ACHN (cell line): ENCODE results near the gene HOXB1.
"Not testable (repeated sequence)": the region's sequence is repeated elsewhere in the genome, so short reads cannot be mapped to it uniquely, and the experiment has no call there.

Experiments
- DNase-seq: peaks from one replicate; pipeline ENCODE4 v3.0.0-alpha.2; 2015
- in situ Hi-C: cut with HindIII; loops from 2 replicates; pipeline ENCODE4 v1.10.0; 2017; ENCODE audit warnings: low sequenced_read_pairs, low pct_ligation_motif_present, low pct_unique_long_range_greater_than_20kb

The HOXB1 gene

DNA sequence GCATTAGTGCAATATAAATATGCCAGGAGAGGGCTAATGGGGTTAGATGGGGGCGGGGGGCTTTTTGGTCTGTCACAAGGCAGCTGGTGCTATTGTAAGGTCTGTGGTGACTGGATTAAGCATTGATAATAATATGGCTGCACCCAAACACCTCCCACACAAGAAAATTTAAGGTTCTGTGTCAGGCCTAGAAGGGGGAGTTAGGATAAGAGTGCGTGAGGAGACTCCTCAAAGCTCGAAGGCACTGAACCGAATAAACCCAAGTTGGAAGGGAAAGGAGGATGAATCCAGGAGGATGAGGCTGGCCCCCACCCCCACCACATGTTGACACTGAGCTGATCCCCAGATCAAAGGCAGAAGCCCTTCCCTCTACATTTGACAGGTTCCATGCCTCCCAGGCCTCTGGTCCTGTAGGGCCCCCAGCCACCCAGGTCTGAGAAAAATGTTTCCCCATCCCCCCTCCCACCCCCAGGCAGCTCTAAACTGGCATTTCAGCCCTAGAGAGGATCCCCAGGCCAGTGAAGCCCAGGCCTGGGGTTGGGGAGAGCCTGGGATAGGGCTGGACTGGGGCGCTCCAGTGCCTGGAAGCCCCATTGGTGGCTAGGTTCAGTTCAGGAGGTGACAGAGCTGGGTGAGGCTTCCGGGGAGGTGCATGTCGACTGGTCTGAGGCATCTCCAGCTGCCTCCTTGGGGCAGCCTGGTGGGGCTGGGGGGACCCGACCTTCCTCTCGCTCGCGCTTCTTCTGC, 1.7 kb downstream of the HOXB1 start:
- no peak for DNase-seq
- in situ Hi-C loops, result no loop called here

DNA sequence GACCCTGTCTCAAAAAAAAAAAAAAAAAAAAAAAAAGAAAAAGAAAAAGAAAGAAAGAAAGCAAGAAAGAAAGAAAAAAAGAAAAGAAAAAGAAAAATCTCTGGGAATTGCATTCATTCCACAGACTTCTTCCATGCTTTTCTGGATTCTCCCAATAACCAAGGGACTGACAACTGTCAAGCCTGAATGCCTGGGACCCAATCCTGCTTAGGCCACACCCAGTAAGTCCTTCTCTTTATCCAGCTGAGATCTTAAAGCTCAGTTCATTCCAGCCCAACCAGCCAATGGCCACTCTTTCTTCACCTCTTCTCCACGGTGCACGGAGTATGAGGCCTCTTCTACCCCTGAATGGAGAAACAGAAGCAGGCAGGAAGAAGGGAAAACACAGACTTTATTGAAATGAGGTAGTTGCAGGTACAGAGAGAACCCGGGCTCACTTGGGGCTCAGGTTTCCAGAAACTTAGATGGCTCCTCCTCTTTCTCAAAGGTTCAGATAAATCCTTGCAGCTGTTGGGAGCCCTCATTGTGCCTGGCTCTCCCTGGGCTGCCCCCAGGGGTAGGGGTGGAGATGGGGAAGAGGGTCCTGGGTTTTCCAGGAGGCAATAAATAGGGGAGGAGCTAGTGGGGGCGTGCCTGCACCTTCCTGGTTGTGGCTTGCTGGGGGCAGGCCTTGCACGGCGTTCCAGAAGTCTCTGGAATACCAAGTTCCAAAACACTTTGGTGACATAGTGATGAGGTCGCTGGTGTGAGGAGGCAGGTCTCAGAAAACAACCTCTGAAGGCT, 2.5 kb downstream of the HOXB1 start:
- in situ Hi-C loops, result no loop called here
- no peak for DNase-seq

DNA sequence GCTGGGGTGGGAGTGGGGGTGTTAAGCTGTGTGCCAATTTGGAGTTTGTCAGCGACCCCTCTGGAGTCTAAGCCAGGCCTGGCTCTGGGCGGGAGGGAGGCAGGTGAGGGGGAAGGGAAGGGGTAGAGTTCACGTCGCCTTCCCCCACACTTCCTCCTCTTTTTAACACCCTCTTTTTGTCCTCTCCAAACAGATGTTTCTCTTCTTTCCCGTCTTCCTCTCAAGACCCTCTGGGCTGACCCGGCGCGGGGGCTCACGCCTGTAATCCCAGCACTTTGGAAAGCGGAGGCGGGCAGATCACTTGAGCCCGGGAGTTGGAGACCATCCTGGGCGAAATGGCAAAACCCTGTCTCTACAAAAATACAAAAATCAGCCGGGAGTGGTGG, 3.3 kb downstream of the HOXB1 start:
- in situ Hi-C loops, result no loop called here
- no peak for DNase-seq

DNA sequence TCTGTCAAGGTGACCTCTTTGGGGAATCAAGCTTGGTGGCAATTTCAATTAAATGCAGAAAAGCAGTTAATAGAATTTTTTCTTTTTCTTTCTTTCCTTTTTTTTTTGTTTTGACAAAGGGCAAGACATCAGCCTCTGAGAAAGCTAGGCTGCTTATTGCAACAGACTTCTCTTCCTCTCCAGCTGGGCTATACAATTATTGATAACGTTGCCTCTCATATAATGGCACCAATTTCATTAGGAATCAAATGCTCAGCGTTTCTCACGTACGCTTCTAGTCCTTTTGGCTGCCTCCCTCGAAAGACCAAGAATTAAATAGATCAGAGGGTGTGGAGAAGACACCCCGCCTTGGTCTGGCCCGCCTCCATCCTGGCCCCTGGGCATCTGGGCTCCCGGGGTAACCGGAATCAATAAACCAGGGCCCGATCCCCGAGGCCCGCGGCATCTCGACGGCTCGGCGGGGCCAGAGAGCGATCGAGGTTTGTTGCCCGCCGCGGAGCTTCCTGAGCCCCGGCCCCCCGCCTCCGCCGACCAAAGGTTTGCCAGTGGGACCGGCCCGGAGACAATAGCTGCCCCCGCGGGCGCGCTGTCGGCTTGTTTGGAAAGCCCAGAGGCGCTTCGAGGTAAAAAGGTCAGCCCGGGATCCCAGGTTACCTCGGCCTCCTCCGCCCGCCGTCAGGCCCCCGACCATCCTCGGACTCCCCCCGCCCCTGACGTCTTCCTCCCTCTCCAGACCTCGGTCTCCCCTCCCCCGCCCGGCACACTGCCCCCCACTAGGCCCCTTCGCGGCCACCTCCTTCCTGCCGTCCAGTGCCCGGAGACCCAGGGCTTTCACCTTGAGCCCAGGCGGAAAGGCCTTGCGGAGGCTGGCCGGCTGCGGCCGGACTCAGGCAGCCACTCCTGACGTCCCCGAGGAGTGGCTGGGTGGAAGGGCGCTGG, 3.9 kb downstream of the HOXB1 start:
- no peak for DNase-seq

DNA sequence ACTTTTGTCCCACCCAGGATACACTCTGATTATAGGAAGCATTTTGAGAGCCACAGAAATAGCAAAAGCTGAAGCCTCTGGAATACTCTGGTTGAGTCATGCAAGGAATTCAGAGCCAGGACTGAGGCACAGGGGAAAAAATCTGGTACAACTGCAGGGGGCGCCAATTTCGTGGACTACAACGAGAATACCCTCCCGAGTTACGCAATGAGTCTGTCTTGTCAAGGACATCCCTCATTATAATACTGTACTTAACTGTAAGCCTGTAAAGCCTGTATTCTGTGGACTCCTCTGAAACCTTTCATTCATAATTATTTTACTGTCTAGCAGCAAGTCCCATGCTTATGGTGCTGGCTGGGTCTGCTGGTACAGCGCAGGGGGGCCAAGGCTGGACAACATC, 7.8 kb downstream of the HOXB1 start:
- DNase-seq, result no peak
- in situ Hi-C loops, result no loop called here

More for the DNA sequence above, 3.9 kb downstream of the HOXB1 start:
- in situ Hi-C loops, result no loop called here

DNA sequence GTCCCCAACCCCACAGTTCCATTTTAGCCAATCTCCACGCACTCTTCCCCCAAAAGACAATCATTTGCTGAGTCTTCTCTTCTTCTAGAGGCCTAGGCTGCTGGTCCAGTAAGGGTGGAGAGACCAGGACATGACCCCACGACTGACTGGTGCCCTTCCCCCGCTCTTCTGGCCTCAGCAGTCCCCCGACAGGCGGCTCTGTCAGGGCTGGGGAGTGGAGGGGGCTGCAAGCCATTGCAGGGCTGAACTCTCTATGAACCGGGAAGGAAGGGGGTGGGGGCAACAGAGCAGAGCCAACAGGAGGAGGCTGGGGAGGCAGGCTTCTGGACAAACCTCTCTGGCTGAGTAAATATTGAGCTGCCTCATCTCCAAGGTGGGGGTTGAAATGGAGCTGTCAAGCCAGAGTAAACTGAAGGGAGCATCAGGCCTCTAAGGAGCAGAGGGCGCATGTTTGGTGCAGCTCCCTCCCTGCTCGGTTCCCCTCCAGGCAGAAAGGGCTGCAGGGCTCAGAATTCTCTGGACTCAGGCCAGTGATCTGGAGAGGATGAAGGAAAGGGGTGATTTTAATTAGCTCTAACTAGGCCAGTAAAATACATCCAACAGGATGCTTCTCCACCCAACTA, 8.7 kb downstream of the HOXB1 start:
- DNase-seq, result no peak
- in situ Hi-C loops, result no loop called here

DNA sequence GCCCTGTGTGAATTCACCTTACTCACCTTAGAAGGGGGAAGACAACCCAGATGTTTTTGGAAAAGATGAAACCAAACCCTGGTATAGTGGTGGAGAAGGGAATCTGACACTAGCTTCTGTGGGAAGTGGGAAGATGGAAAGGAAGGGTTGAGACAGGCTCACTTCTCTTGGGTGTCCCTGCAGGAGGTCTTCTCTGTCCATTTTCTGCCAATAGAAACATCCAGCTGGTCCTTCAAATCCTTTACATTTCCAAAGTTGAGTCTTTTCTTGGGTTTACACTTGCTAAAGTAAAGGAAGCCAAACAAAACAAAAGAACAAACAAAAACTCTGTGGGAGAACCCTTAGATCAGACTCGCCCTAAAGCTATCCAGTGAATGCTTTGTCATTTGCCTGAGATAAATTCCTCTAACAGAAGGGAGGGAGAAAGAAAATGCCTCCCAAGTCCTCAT, 10.2 kb downstream of the HOXB1 start:
- DNase-seq, result no peak
- in situ Hi-C loops, result no loop called here

DNA sequence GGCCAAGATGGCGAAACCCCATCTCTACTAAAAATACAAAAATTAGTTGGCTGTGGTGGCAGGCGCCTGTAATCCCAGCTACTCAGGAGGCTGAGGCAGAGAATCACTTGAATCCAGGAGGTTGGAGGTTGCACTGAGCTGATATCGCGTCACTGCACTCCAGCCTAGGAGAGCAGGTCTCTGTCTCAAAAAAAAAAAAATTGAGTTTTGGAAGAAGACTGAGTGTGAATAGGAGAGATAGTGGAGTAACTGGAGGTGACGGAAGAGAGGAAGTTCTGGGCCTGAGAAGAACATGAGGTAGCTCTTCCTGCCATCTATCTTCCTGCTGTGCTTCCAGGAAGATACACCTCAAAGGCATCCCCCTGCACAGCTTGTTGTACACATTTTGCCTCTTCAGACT, 11.4 kb downstream of the HOXB1 start:
- in situ Hi-C loops, result no loop called here
- no peak for DNase-seq

DNA sequence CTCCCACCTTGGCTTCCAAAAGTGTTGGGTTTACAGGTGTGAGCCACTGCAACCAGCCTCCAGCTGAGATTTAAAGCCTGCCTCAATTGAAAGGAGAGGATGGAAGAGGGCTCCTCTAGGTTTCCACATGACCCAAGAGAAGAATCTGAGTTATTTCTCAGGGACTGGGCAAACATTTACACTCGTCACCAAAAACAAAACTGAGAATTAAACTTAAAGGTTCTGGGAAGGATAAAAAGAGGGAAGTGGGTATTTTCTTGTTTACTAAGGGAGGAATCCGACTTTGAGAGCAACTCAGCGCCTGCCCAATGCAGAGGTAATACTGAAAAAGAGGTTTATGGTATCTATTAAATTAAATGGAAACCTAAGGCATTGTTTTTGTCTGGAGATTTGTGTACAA, 13.3 kb downstream of the HOXB1 start:
- DNase-seq, result no peak
- in situ Hi-C loops, result no loop called here

DNA sequence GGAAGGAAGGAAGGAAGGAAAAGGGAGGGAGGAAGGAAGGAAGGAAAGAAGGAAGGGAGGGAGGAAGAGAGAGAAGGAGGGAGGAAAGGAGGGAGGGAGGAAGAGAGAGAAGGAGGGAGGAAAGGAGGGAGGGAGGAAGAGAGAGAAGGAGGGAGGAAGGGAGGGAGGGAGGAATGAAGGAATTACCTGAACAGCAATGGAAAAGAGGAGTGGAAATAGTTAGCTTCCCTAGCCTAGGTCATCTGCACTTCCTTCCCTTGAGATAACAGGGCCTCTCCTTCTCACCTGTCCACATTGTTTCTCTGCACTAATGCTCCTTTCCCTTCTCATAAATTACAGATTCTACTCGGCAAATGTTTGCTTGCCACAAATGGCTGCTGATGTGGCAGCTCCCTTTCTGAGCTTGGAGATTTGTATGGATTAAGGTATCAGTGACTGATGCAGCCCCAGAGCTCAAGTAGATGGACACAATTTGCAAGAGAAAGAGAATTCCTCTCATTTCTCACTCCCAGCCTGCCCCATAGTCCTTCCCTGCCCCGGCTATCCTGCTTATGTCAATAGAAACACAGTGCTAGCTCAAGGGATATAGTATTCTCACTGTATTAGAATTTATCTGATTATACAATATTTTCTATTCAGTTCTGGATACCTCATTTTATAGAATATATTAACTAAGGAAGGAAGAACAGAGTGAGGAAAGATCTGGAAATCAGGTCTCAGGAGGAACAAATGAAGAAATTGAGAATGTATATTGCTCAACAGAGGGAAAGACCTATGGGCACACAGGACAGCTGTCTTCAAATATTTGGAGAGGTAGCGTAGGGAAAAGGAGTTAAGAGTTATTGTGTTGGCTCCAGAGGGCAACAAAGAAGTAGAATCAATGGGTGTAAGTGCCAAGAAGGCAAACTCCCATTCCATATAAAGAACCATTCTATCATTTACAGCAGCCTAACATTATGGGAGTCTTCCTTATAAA, 14.6 kb downstream of the HOXB1 start:
- in situ Hi-C loops, result no loop called here

DNA sequence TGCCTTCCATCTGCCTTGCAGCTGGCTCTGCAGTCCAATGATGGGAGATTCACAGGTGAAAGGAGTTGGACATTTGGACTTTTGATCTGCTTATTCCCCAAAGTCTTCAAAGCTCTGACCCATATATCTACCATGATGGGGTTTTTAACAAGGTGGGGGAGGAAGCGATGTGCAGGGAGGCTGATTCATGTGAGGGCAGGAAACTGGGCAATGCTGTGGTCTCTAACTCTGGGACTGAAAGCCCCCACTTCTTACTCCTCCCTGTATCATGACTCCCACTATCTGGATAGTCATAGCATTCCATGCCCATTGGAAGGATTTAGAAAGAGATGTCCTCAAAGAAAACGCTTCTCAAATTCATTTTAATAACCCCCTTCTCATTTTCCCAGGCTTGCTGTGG, 16.3 kb downstream of the HOXB1 start:
- in situ Hi-C loops, result no loop called here
- DNase-seq, result no peak

More for the DNA sequence above, 14.6 kb downstream of the HOXB1 start:
- DNase-seq, result no peak

DNA sequence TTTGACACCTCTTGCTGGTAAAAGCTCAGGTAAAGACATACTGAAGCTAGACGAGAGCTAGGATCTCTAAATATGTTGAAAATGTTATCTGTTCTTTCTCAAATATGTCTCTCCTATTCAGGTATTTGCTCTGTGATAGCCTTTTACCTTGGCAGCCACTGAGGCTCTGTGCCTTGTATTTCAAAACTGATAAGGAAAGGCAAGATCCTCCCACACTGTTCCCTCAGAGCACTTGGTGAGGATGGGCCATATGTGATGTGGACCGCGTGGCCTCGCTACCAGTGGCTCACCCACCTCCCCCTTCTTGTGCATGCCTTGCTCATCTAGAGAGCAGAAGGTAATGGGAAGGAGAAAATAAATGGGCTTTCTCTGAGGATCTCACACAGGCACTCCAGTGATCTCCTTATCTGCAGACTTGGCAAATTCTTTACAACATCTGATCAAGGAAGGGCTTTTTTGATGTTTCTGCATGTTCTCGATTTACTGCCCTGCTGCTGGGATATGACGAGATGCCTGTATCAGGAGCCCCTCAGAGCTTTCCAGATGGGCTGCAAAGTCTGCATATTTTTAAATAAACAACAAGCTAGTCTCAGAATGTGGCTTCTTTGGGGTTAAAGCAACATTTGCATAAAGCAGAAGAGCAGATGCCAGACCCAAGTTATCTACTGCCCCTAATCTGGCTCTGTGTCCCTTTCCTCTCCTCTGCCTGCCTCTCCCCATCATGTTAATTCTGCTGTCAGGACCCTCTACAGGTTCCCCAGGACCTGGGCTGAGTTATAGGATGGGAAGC, 16.9 kb downstream of the HOXB1 start:
- DNase-seq, result no peak
- in situ Hi-C loops, result no loop called here

DNA sequence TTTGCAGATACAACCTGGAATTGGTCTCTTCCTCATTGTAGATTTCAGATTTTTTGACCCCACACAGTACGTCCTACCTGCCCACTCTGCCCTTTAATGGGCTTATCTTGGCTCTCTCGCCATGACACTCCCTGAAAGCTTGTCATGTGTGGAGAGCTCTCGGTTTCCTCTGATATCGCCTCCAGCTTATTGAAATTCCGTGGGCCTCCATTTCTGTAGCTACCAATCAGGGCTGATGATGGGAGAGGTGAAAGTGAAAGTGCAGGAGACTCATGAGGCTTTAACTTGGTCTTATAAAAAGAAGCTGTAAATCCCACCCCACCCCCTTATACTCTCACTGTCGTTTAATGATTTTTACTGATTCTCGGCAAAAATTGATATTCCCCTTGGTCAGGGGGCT, 17.7 kb downstream of the HOXB1 start:
- in situ Hi-C loops, result no loop called here
- no peak for DNase-seq

DNA sequence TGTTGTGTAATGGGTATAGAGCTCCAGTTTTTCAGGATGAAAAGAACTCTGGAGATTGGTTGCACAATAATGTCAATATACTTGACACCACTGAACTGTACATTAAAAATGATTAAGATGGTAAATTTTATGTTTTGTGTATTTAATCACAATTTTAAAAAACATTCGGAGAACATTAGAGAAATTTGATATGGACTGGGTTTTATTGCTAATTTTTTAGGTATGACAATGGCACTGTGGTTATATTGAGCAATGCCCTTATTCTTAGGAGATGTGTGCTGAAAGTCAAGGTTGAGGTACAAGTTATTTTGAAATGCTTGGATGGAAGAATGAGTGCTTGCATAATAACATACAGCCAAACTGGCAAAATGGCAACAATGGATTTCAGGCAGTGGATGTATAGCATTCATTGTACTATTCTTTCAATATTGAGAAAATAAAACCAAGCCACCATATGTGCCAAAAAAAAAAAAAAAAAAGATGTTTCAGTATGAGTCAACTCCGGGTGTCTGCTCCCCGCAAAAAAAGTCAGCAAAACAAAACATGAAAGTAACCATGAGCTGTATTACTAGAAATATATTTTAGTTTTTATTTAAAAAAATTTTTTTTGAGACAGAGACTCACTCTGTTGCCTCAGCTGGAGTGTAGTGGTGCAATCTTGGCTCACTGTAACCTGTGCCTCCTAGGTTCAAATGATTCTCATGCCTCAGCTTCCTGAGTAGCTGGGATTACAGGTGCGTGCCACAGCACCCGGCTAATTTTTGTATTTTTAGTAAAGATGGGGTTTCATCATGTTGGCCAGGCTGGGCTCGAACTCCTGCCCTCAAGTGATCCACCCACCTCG, 19.8 kb downstream of the HOXB1 start:
- in situ Hi-C loops, result no loop called here
- DNase-seq, result no peak

DNA sequence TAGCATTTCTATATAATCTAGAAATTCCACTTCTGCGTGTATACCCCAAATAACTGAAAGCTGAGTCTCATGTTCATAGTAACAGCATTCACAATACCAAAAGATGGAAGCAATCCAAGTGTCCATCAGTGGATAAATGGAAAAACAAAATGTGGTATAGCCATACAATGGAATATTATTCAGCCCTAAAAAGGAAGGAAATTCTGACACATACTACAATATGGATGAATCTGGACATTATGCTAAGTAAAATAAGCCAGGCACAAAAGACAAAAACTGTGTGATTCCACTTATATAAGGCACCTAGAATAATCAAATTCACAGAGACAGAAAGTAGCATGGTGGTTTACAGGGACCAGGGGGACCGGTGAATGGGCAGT, 20.4 kb downstream of the HOXB1 start:
- DNase-seq, result no peak
- in situ Hi-C loops, result no loop called here

DNA sequence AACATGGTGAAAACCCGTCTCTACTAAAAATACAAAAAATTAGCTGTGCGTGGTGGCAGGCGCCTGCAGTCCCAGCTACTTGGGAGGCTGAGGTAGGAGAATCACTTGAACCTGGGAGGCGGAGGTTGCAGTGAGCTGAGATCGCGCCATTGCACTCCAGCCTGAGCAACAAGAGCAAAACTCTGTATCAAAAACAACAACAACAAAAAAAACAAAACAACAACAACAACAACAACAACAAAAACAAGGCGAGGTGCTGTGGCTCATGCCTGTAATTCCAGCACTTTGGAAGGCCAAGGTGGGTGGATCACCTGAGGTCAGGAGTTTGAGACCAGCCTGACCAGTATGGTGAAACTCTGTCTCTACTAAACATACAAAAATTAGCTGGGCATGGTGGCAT, 21.1 kb downstream of the HOXB1 start:
- DNase-seq, in situ Hi-C loops: not testable (repeated sequence)
